HepG2 (cell line): Measurements from ENCODE around the gene DAPP1.

Experiments used
- POLR2A ChIP-seq, 2 experiments: IDR thresholded peaks; 2 replicates each; pipeline ENCODE4 v1.6.1; 2011; ENCODE audit warnings: low read depth in 2 of 2, low read length in 2 of 2, mild to moderate bottlenecking in 1 of 2, moderate library complexity in 1 of 2; ENCODE audit not compliant: insufficient read depth in 1 of 2
- TCF7 ChIP-seq: sonication (generic); IDR thresholded peaks from 2 replicates; pipeline ENCODE4 v1.6.1; 2016; ENCODE audit warnings: antibody characterized with exemption, low read depth
- USF2 ChIP-seq, 2 experiments: sonication (generic) in 1 of 2; formaldehyde crosslinking in 1 of 2; IDR thresholded peaks; 2 replicates each; pipeline versions ENCODE4 v1.5.1 to v1.6.1; 2011 to 2020; ENCODE audit warnings: borderline replicate concordance in 1 of 2, low read depth in 1 of 2, low read length in 1 of 2, mild to moderate bottlenecking in 1 of 2, missing genetic modification reagents in 1 of 2, moderate library complexity in 1 of 2
- ZNF331 ChIP-seq: sonication (generic); formaldehyde crosslinking; IDR thresholded peaks from 2 replicates; pipeline ENCODE4 v1.4.0; 2020; ENCODE audit warnings: missing genetic modification reagents
- TF ChIP-seq, protein P1 (sequence below): sonication (generic); formaldehyde crosslinking; IDR thresholded peaks from 2 replicates; pipeline ENCODE4 v1.4.0; 2020; ENCODE audit warnings: missing genetic modification reagents

DNA sequence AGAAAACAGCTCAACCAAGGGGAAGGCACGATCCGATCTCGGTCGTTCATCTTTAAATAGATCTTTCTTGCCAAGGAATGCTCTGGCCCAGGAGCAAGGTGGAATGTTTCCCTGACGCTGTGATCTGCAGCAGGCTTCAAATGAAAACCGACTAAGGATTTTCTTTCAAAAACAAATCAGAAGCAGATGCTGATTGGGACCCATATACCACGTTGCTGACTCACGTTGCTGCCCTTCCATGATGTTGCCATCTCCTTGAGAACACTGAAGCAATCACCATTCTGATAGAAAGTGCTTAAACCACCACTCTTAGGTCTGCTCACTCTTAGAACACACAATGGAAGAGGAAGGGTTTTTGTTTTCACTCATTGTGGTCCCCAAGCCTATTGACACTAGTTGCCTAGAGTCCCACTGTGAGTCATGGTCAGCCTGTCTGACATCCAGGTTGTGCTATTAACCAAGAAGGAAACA, 51.5 kb downstream of the DAPP1 start:
- TF ChIP-seq USF2 (IDR thresholded peaks at IDR 0.05; ENCODE audit: low read depth, low read length) = no peak
- no peak for TF ChIP-seq USF2 (CRISPR knock-in tag; IDR thresholded peaks at IDR 0.05; ENCODE audit: borderline replicate concordance)
- no peak for TF ChIP-seq POLR2A (IDR thresholded peaks at IDR 0.05; ENCODE audit: insufficient read depth in 1 of 2, low read depth in 2 of 2, low read length in 2 of 2)
- no peak for TF ChIP-seq TCF7
- TF ChIP-seq, protein P1, sequence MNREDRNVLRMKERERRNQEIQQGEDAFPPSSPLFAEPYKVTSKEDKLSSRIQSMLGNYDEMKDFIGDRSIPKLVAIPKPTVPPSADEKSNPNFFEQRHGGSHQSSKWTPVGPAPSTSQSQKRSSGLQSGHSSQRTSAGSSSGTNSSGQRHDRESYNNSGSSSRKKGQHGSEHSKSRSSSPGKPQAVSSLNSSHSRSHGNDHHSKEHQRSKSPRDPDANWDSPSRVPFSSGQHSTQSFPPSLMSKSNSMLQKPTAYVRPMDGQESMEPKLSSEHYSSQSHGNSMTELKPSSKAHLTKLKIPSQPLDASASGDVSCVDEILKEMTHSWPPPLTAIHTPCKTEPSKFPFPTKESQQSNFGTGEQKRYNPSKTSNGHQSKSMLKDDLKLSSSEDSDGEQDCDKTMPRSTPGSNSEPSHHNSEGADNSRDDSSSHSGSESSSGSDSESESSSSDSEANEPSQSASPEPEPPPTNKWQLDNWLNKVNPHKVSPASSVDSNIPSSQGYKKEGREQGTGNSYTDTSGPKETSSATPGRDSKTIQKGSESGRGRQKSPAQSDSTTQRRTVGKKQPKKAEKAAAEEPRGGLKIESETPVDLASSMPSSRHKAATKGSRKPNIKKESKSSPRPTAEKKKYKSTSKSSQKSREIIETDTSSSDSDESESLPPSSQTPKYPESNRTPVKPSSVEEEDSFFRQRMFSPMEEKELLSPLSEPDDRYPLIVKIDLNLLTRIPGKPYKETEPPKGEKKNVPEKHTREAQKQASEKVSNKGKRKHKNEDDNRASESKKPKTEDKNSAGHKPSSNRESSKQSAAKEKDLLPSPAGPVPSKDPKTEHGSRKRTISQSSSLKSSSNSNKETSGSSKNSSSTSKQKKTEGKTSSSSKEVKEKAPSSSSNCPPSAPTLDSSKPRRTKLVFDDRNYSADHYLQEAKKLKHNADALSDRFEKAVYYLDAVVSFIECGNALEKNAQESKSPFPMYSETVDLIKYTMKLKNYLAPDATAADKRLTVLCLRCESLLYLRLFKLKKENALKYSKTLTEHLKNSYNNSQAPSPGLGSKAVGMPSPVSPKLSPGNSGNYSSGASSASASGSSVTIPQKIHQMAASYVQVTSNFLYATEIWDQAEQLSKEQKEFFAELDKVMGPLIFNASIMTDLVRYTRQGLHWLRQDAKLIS (CRISPR knock-in tag) = no peak
- TF ChIP-seq ZNF331 = no peak
